Glomerular visceral epithelial cell (primary cell): ENCODE measurements around the gene RUNDC1.

Experiments used
- DNase-seq: peaks from one replicate; pipeline ENCODE4 v3.0.0-alpha.2; 2016; ENCODE audit errors: extremely low spot score

RUNDC1 gene

GRCh38 chr17:43042025-43042628 is 61.8 kb downstream of the RUNDC1 start:
- DNase-seq, result no peak
